Mesendoderm (in vitro differentiated cells): ENCODE measurements around the gene PNMA8C.
"Not testable (repeated sequence)": the region's sequence is repeated elsewhere in the genome, so short reads cannot be mapped to it uniquely, and the experiment has no call there.

Experiments used
- DNase-seq: peaks from one replicate; pipeline ENCODE4 v3.0.0; 2013
- H2AK5ac ChIP-seq: 2 replicates; pipeline ENCODE4 v1.6.1; 2013; ENCODE audit warnings: low read length, inconsistent platforms
- H2BK120ac ChIP-seq: 2 replicates; pipeline ENCODE4 v1.6.1; 2013; ENCODE audit warnings: low read depth, mild to moderate bottlenecking, low read length, moderate library complexity, mixed read lengths
- H2BK15ac ChIP-seq: replicated peaks from 2 replicates; pipeline ENCODE4 v1.6.1; 2013; ENCODE audit warnings: low read depth, mild to moderate bottlenecking, moderate library complexity
- H2BK5ac ChIP-seq: 2 replicates; pipeline ENCODE4 v1.6.1; 2013; ENCODE audit warnings: low read length, inconsistent platforms
- H3K18ac ChIP-seq: 2 replicates; pipeline ENCODE4 v1.6.1; 2013; ENCODE audit warnings: mild to moderate bottlenecking, low read length, mixed read lengths
- H3K23ac ChIP-seq: one replicate; pipeline ENCODE4 v1.6.1; 2013; ENCODE audit warnings: low read length
- H3K27ac ChIP-seq: 2 replicates; pipeline ENCODE4 v1.5.1; 2013; ENCODE audit warnings: low read depth, mild to moderate bottlenecking, inconsistent platforms, low read length, moderate library complexity
- H3K27me3 ChIP-seq: 2 replicates; pipeline ENCODE4 v1.6.1; 2013; ENCODE audit warnings: low read length, control low read depth, mild to moderate bottlenecking, inconsistent platforms; ENCODE audit not compliant: insufficient read depth, poor library complexity
- H3K36me3 ChIP-seq: 2 replicates; pipeline ENCODE4 v1.6.1; 2013; ENCODE audit warnings: low read length, inconsistent platforms; ENCODE audit not compliant: control insufficient read depth, insufficient read depth
- H3K4ac ChIP-seq: one replicate; pipeline ENCODE4 v1.6.1; 2013; ENCODE audit warnings: low read depth, mild to moderate bottlenecking, low read length, moderate library complexity
- H3K4me1 ChIP-seq: 2 replicates; pipeline ENCODE4 v1.6.1; 2013; ENCODE audit warnings: low read depth, low read length, inconsistent platforms; ENCODE audit not compliant: control insufficient read depth
- H3K4me2 ChIP-seq: 2 replicates; pipeline ENCODE4 v1.6.1; 2013; ENCODE audit warnings: low read length
- H3K4me3 ChIP-seq: 2 replicates; pipeline ENCODE4 v1.5.1; 2013; ENCODE audit warnings: mild to moderate bottlenecking, low read length
- H3K56ac ChIP-seq: one replicate; pipeline ENCODE4 v1.6.1; 2013; ENCODE audit warnings: low read length
- H3K79me1 ChIP-seq: 2 replicates; pipeline ENCODE4 v1.6.1; 2013; ENCODE audit warnings: low read length, inconsistent platforms
- H3K79me2 ChIP-seq: 2 replicates; pipeline ENCODE4 v1.6.1; 2013; ENCODE audit warnings: mild to moderate bottlenecking, low read length; ENCODE audit not compliant: control insufficient read depth, insufficient read depth
- H3K9ac ChIP-seq: 2 replicates; pipeline ENCODE4 v1.6.1; 2013; ENCODE audit warnings: low read length, inconsistent platforms
- H4K5ac ChIP-seq: one replicate; pipeline ENCODE4 v1.6.1; 2013; ENCODE audit warnings: low read length
- H4K8ac ChIP-seq: one replicate; pipeline ENCODE4 v1.6.1; 2013; ENCODE audit warnings: low read depth, mild to moderate bottlenecking, control low read depth, low read length, moderate library complexity
- WGBS: extraction: QIAGEN DNeasy Blood & Tissue Kit; methylation state at CpG from one replicate; pipeline ENCODE4 v1.1.7; 2013; ENCODE audit warnings: low lambda C conversion rate, missing lambda C conversion rate; ENCODE audit not compliant: insufficient coverage; ENCODE audit errors: extremely low coverage; 5-methylcytosine and 5-hydroxymethylcytosine counted together

PNMA8C gene

DNA sequence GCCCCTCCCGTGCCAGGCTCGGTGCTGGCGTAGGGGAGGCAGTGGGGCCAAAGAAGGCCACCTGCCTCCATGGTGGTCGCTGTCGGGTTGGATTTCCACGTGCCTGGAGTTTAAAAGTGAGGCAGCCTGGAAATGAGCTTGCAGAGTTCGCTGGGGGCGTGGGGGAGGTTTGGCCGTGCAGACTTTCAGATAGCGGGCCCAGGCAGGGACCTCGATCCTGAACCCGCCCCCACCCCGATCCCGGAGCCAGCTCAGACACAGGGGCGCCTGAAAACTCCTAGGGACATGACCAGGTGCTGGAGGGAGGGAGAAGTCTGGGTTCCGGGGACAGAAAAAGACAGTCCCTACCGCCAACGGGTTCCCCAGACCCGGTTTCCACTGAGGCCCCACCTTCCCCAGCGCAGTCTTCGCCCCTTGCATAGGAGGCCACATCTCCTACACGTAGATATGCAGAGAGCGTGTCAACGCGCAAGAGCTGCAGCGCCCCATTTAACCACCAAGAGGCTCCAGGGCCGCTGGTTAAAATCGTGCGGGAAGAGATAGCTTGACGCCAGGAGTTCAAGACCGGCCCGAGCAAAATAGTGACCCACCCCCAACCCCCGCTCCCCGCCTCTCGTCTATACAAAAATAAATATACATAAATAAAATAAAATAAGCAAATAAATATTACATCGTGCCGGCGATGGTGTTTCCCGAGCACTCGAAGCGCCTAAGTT lies 23.8 kb downstream of the PNMA8C start:
- Histone ChIP-seq H3K4me1 (peaks cover 1% of the 10 kb centered on the region), H2BK120ac (no peak overlapping the region), H2BK15ac (no peak overlapping the region), H3K4me2 (peak overlapping the region; percentile 70), H3K4me3 (no peak overlapping the region), H3K36me3 (no peaks in the 10 kb centered on the region), H3K27me3 (peaks cover 5% of the 10 kb centered on the region), H3K4ac (peak overlapping the region; percentile 44), H3K9ac (peak overlapping the region; percentile 69), H3K79me2 (no peaks in the 10 kb centered on the region), H3K18ac (peak overlapping the region; percentile 7), H2BK5ac (no peak overlapping the region), H4K8ac (no peak overlapping the region), H3K56ac (peak overlapping the region; percentile 89), H3K23ac (no peak overlapping the region), H2AK5ac (no peak overlapping the region), H3K79me1 (no peaks in the 10 kb centered on the region), H3K27ac (no peak overlapping the region), H4K5ac (no peak overlapping the region)
- WGBS, result no CpG with 5 or more reads among the region's 41 CpGs
- DNase-seq, result peak; percentile 82

DNA sequence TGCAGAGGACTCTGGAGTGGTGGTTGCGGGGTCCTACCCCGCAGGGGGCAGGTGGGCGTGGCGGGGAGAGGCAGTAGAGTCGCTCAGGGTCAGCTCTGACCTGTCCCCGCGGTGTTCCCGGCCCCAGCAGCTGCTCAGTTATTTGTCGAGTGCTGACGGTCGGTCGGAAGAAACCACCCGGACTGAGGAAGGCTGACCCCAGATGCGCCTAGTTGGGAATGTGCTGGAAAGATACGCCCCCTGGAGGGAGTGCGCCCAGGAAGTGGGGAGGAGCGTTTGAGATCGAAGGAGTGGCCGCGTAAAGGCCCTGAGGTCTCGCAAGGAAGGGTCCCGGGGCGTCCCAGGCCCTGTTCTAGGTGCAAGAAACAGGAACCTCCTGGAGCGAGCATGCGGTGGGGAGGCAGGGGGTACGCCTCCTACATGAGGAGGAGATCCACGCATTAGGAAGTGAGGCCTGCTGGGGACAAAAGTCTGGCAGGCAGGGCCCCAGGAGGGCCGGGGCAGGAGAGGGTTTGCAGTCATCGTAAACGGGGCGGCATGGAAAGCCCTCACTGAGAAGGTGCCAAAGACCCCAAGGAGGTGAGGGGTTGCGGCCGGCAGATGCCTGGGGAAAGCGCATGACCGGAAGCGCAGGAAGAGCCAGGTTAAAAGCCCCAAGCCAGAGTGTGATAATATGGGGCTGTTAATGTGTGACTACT lies 24.5 kb downstream of the PNMA8C start:
- H3K27ac ChIP-seq, result no peak overlapping the region
- no peak overlapping the region for H2BK15ac ChIP-seq
- H3K79me2 ChIP-seq, result no peaks in the 10 kb centered on the region

DNA sequence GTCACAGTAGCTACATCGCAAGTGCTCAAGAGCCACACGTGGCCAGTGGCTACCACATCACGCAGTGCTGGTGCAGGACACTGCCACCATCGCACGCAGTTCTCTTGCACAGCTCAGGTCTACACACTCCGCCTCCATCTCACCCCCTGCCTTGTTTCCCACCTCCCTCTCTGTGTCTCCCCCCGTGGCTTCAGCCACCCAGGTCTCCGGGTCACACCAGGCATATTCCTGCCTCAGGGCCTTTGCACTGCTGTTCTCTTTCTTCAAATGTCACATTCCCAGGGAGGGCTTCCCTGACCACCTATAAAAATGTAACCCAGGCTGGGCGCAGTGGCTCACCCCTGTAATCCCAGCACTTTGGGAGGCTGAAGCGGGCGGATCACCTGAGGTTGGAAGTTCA lies 26.0 kb downstream of the PNMA8C start:
- no CpG with 5 or more reads among the region's 11 CpGs for WGBS
- Histone ChIP-seq H3K36me3 (no peaks in the 10 kb centered on the region), H3K4me2 (no peak overlapping the region), H4K5ac (no peak overlapping the region), H2AK5ac (no peak overlapping the region), H3K9ac (no peak overlapping the region), H2BK120ac (no peak overlapping the region), H3K79me1 (no peaks in the 10 kb centered on the region), H3K4me1 (no peaks in the 10 kb centered on the region), H3K23ac (no peak overlapping the region), H3K4ac (no peak overlapping the region), H3K79me2 (no peaks in the 10 kb centered on the region), H3K27ac (no peak overlapping the region), H3K27me3 (peaks cover 5% of the 10 kb centered on the region), H3K4me3 (no peak overlapping the region), H3K18ac (no peak overlapping the region), H2BK5ac (no peak overlapping the region), H3K56ac (no peak overlapping the region), H2BK15ac (no peak overlapping the region), H4K8ac (no peak overlapping the region)
- no peak for DNase-seq

More for the DNA sequence above, 24.5 kb downstream of the PNMA8C start:
- H3K56ac ChIP-seq, result peak overlapping the region; percentile 89
- H4K5ac ChIP-seq, result no peak overlapping the region
- no peak overlapping the region for H4K8ac ChIP-seq
- H2BK120ac ChIP-seq, result no peak overlapping the region
- peak overlapping the region; percentile 70 for H3K4me2 ChIP-seq
- no peak overlapping the region for H3K4ac ChIP-seq
- H3K18ac ChIP-seq, result peak overlapping the region; percentile 33
- DNase-seq, result peak; percentile 82
- H3K79me1 ChIP-seq, result no peaks in the 10 kb centered on the region
- no CpG with 5 or more reads among the region's 36 CpGs for WGBS
- no peak overlapping the region for H3K23ac ChIP-seq
- peaks cover 5% of the 10 kb centered on the region for H3K27me3 ChIP-seq
- H3K4me3 ChIP-seq, result peak overlapping the region; percentile 22
- peak overlapping the region; percentile 69 for H3K9ac ChIP-seq
- H3K36me3 ChIP-seq, result no peaks in the 10 kb centered on the region
- H3K4me1 ChIP-seq, result peaks cover 1% of the 10 kb centered on the region
- H2BK5ac ChIP-seq, result no peak overlapping the region
- H2AK5ac ChIP-seq, result no peak overlapping the region

DNA sequence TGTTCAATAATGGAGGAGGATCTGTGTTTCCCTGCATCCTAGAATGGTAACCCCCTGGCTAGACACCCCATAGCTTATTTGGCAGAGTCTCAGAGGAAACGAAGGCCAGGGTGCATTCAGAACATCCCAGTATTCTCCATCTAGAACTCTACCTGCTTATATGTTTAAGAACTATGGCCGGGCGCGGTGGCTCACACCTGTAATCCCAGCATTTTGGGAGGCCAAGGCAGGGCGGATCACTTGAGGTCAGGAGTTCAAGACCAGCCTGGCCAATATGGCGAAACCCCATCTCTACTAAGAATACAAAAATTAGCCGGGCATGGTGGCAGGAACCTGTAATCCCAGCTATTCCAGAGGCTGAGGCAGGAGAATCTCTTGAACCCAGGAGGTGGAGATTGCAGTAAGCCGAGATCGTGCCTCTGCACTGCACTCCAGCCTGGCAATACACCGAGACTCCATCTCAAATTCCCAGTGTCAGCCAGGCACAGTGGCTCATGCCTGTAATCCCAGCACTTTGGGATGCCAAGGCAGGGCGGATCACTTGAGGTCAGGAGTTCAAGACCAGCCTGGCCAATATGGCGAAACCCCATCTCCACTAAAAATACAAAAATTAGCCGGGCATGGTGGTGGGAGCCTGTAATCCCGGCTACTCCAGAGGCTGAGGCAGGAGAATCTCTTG lies 30.8 kb downstream of the PNMA8C start:
- not testable (repeated sequence) for H3K27me3 ChIP-seq, H4K8ac ChIP-seq, H2BK15ac ChIP-seq, DNase-seq, H3K79me1 ChIP-seq, H3K18ac ChIP-seq, H3K4ac ChIP-seq, H2BK120ac ChIP-seq, H3K23ac ChIP-seq, H3K4me1 ChIP-seq, H2AK5ac ChIP-seq, H4K5ac ChIP-seq, H3K4me3 ChIP-seq, H3K4me2 ChIP-seq, H3K27ac ChIP-seq, H2BK5ac ChIP-seq, H3K79me2 ChIP-seq, H3K9ac ChIP-seq, H3K56ac ChIP-seq, H3K36me3 ChIP-seq
- WGBS, result no CpG with 5 or more reads among the region's 14 CpGs

DNA sequence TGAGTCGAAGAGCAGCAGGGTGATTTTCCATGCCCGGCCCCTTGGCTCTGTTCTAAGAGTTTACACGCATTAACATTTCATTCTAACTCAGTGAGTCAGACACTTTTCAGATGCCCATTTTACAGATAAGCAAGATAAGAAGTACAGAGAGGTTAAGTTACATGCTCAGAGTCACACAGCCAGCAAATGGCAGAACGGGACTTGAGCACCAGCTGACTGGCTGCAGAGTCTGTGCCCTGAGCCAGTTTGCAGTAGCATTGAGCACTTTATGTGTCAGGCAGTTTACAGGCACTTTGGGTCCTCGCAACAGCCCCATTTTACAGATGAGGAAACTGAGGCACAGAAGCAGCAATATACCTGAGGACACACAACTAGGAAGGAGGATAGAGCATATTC lies 34.3 kb downstream of the PNMA8C start:
- Histone ChIP-seq H3K36me3 (peaks cover 5% of the 10 kb centered on the region), H3K27ac (no peak overlapping the region), H3K23ac (no peak overlapping the region), H3K27me3 (no peaks in the 10 kb centered on the region), H4K8ac (no peak overlapping the region), H2AK5ac (no peak overlapping the region), H3K4me1 (no peaks in the 10 kb centered on the region), H3K9ac (no peak overlapping the region), H2BK15ac (no peak overlapping the region), H3K79me1 (no peaks in the 10 kb centered on the region), H3K56ac (no peak overlapping the region), H4K5ac (no peak overlapping the region), H2BK5ac (no peak overlapping the region), H3K18ac (no peak overlapping the region), H3K4ac (no peak overlapping the region), H3K79me2 (no peaks in the 10 kb centered on the region), H3K4me2 (no peak overlapping the region), H2BK120ac (no peak overlapping the region), H3K4me3 (no peak overlapping the region)
- no CpG with 5 or more reads among the region's 5 CpGs for WGBS
- DNase-seq, result peak; percentile 44
